HG03558 (cell line): Measurements from ENCODE around the gene ASB5.
A peak's percentile ranks its signal among the peaks of the same experiment; 100 is the strongest.
"Not testable (repeated sequence)": the region's sequence is repeated elsewhere in the genome, so short reads cannot be mapped to it uniquely, and the experiment has no call there.

ENCODE experiments used
- ATAC-seq: cut with Tn5 transposase; IDR thresholded peaks from one replicate; pipeline ENCODE4 v1.9.1; 2021; ENCODE audit warnings: moderate number of reproducible peaks; ENCODE audit not compliant: unreplicated experiment; ENCODE audit errors: extremely low read depth

Gene ASB5

DNA sequence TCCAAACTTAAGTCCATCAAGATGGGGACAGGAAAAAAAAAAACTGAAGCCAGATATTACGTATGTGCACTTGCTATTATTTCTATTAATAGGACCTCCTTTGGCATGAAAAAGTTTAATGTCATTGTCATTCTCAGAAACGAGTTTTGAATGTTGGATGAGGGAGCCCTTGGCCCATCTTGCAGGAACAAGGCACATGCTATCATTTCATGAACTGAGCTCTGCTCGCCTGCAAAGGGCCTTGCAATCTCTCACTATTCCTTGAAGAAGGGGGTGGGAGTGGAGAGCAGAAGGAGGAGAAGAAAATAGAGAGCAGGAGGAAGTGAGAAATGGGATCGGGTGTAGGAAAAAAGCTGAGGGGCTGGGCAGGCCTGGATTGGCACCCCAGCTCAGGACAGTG is 39.4 kb downstream of the ASB5 start:
- no peak for ATAC-seq

- no peak for ATAC-seq
Observed at GRCh38 chr4:176226736-176227135, 42.3 kb downstream of the ASB5 start.

GRCh38 chr4:176223561-176223960 is 45.5 kb downstream of the ASB5 start:
- ATAC-seq = no peak

- no peak for ATAC-seq
Observed at GRCh38 chr4:176222149-176222548, 46.9 kb downstream of the ASB5 start.

GRCh38 chr4:176217510-176217909 is 51.5 kb downstream of the ASB5 start:
- ATAC-seq = no peak

- not testable (repeated sequence) for ATAC-seq
Observed at GRCh38 chr4:176212351-176212750, 56.7 kb downstream of the ASB5 start.

DNA sequence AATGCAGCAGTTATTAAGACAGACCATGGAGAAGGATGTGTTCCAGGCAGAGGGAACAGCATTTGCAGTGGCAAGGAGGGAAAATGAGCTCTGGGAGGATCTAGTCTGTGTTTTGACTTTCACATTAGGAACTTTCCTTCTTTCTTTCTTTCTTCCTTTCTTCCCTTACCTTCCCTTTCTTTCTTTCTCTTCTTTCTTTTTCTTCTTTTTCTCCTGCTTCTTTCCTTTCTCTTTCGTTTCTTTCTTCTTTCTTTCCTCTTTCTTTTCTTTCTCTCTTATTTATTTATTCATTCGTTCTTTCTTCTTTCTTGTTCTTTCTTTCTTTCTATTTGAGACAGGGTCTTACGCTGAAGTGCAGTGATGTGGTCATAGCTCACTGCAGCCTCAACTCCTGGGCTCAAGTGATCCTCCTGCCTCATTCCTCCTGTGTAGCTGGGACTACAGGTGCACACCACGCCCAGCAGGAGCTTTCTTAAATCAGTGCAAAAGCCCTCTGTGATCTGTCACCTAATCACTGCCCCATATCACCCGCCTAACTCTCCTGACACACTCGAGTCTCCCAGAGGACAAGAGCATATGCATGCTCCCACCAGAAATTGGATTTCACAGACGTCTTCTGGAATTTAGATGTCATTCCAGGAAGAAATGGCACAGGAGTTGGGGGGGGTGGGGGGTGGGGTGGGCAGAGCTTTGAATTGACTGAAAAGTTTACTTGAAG is 58.3 kb downstream of the ASB5 start:
- no peak for ATAC-seq

- ATAC-seq = no peak
Observed at GRCh38 chr4:176210101-176210500, 58.9 kb downstream of the ASB5 start.

DNA sequence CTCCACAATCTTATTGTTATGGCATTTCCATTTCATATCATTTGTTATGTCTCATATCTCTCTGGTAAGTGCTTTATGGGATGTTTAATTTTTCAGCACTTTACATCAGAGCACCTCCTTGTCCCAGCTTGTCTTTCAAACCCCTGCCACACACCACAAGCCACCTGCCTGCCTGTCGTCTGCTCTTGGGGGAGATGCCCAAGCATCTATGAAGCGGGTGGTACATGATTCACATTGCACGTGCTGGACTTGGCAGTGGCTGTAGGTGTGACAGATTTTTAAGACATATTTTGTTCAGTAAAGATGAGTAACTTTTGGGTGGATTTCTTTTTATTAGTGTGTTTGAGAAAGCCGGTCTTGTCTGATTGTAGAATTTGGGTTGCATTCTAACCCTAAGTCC is 59.5 kb downstream of the ASB5 start:
- no peak for ATAC-seq

- ATAC-seq = no peak
Observed at GRCh38 chr4:176207839-176208238, 61.2 kb downstream of the ASB5 start.

- no peak for ATAC-seq
Observed at GRCh38 chr4:176205299-176205698, 63.7 kb downstream of the ASB5 start.

- ATAC-seq = no peak
Observed at GRCh38 chr4:176198316-176198903, 70.6 kb downstream of the ASB5 start.

- peak; percentile 93 for ATAC-seq
Observed at GRCh38 chr4:176195184-176195978, 73.6 kb downstream of the ASB5 start, which contains the start of gene SPATA4. TSS of gene SPATA4 (minus strand) at chr4:176195585. CDS start at chr4:176195562, 23 bp downstream.

- no peak for ATAC-seq
Observed at GRCh38 chr4:176193938-176194337, 75.1 kb downstream of the ASB5 start.

GRCh38 chr4:176193126-176193525 is 75.9 kb downstream of the ASB5 start:
- no peak for ATAC-seq

DNA sequence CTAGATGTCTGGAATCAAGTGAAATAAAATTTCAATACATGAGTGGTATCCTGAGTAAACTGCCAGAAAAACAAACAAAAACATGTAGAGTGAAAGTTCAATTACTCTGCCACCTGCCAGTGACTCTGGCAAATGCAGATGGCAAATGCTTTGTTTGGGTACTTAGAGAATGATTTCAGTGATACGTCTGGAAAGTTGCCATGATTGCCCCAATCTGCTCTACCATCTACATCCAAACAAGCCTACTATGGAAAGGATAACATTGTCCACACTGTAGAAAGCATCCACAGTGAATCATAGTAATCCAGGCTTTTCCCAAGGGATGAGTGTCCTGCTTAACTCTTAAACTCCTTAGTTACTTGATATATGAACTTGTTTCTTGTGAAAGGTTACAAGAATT is 77.0 kb downstream of the ASB5 start:
- no peak for ATAC-seq

DNA sequence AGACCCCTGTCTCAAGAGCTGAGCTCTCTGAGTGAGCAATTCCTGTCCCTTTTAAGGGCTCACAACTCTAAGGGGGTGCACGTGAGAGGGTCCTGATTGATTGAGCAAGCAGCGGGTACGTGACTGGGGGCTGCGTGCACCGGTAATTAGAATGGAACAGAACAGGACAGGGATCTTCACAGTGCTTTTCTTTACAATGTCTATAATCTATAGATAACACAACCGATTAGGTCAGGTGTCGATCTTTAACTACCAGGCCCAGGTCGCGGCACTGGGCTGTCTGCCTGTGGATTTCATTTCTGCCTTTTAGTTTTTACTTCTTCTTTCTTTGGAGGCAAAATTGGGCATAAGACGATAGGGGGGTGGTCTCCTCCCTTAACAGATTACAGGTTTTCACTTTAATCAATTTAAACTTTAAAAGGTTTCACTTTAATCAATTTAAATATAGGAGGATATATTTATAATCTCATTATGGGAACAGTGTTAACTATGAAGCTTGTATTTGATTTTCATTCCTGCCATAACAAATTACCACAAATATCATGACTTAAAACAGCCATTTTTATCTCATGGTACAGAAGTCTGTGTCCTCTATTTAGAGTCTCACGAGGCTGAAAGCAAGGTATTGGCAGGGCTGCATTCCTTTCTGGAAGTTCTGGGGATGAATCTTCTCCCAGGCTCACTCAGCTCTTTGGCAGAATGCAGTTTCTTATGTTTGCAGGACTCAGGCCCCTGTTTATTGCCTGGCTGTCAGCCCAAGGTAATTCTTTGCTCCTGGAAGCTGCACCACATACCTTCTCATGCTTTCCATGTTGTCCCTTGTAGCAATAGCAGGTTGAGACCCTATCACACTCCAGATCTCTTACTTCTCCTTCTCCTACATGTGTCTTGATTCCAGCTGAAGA is 78.9 kb downstream of the ASB5 start:
- no peak for ATAC-seq

- no peak for ATAC-seq
Observed at GRCh38 chr4:176188654-176189053, 80.4 kb downstream of the ASB5 start.

- no peak for ATAC-seq
Observed at GRCh38 chr4:176187624-176188023, 81.4 kb downstream of the ASB5 start.

GRCh38 chr4:176186671-176187395 is 82.2 kb downstream of the ASB5 start:
- ATAC-seq = no peak
